OCI-LY7 (cell line): ENCODE results near the gene TMEM229A. TPM values are rescaled to one million over a fixed set of nuclear protein-coding genes. Genes with fewer than 3 reads are reported as not detected.

Source experiments
- BruUV-seq: library from RNA; stranded (reverse); fragments of 400-500 nt; replicated peaks from 2 replicates; lab custom pipeline; 2021; lab: Mats Ljungman, UMichigan
- CTCF ChIA-PET: fragments of 300-600 bp; sonication (Branson Sonifier 250); formaldehyde crosslinking; loops from one replicate; lab custom pipeline; 2022; ENCODE audit warnings: antibody characterized with exemption; ENCODE audit not compliant: unreplicated experiment; lab: Charles Lee
- POLR2A ChIA-PET: fragments of 300-600 bp; sonication (Branson Sonifier 250); formaldehyde crosslinking; loops from one replicate; lab custom pipeline; 2022; ENCODE audit warnings: antibody characterized with exemption; lab: Charles Lee
- DNase-seq: peaks from one replicate; pipeline ENCODE4 v3.0.0-alpha.2; 2015; ENCODE audit warnings: low spot score
- H2AFZ ChIP-seq: fragments of 200-600 bp; sonication (generic), shearing (Covaris generic); 2 replicates; pipeline ENCODE4 v1.6.1; 2014; ENCODE audit warnings: mild to moderate bottlenecking, antibody characterized with exemption, low read length, moderate library complexity
- H3K27ac ChIP-seq: fragments of 200-600 bp; sonication (generic); 2 replicates; pipeline ENCODE4 v1.5.1; 2014; ENCODE audit warnings: mixed run types, low read depth, mild to moderate bottlenecking, moderate library complexity, low read length, inconsistent platforms; ENCODE audit not compliant: poor library complexity, severe bottlenecking
- H3K36me3 ChIP-seq: fragments of 200-600 bp; sonication (generic); 2 replicates; pipeline ENCODE4 v1.6.1; 2014; ENCODE audit warnings: mild to moderate bottlenecking, antibody characterized with exemption, low read length, moderate library complexity, mixed read lengths; ENCODE audit not compliant: insufficient read depth
- H3K4me1 ChIP-seq: fragments of 200-600 bp; sonication (generic); 2 replicates; pipeline ENCODE4 v1.5.1; 2014; ENCODE audit warnings: mild to moderate bottlenecking, low read length; ENCODE audit not compliant: insufficient read depth, poor library complexity, severe bottlenecking
- H3K4me2 ChIP-seq: fragments of 200-600 bp; sonication (generic); 2 replicates; pipeline ENCODE4 v1.6.1; 2014; ENCODE audit warnings: mild to moderate bottlenecking, low read length
- H3K4me3 ChIP-seq: fragments of 200-600 bp; sonication (generic); 2 replicates; pipeline ENCODE4 v1.5.1; 2014; ENCODE audit warnings: mild to moderate bottlenecking, low read depth, low read length; ENCODE audit not compliant: poor library complexity, severe bottlenecking
- H3K79me2 ChIP-seq: fragments of 200-600 bp; sonication (generic); 2 replicates; pipeline ENCODE4 v1.6.1; 2016; ENCODE audit warnings: low read depth, mild to moderate bottlenecking, low read length, moderate library complexity, mixed read lengths; ENCODE audit not compliant: insufficient read depth
- H3K9me2 ChIP-seq: fragments of 200-600 bp; sonication (generic); 2 replicates; pipeline ENCODE4 v1.6.1; 2016; ENCODE audit warnings: mild to moderate bottlenecking, low read length, mixed read lengths; ENCODE audit not compliant: insufficient read depth
- H3K9me3 ChIP-seq: fragments of 200-600 bp; sonication (generic); 2 replicates; pipeline ENCODE4 v1.6.1; 2014; ENCODE audit warnings: mild to moderate bottlenecking, mixed run types, low read length, mixed read lengths
- H4K20me1 ChIP-seq: fragments of 200-600 bp; sonication (generic); 2 replicates; pipeline ENCODE4 v1.6.1; 2014; ENCODE audit warnings: mild to moderate bottlenecking, antibody characterized with exemption, low read length, moderate library complexity, mixed read lengths; ENCODE audit not compliant: insufficient read depth
- EZH2phosphoT487 ChIP-seq: fragments of 200-600 bp; sonication (generic); IDR thresholded peaks from 2 replicates; pipeline ENCODE4 v1.6.1; 2018; ENCODE audit warnings: low read depth, borderline replicate concordance, mild to moderate bottlenecking, mixed run types, antibody characterized with exemption, low read length, moderate library complexity, mixed read lengths
- intact Hi-C: fragments of 100-400 bp; cut with micrococcal nuclease; formaldehyde crosslinking; loops from one replicate; pipeline ENCODE4 v1.10.0; 2022; ENCODE audit not compliant: unreplicated experiment
- total RNA-seq, 2 experiments: library from RNA; depleted of rRNA in 1 of 2; stranded (reverse); fragments of >200 nt in 1 of 2; shearing (Covaris generic) in 1 of 2; gene quantifications; 2 replicates each; pipeline ENCODE4 v1.2.3, GENCODE V29; 2014 to 2022
- TF ChIP-seq, protein P1 (sequence below): fragments of 200-600 bp; sonication (generic); conservative IDR thresholded peaks from 2 replicates; pipeline ENCODE4 v1.5.1; 2014; ENCODE audit warnings: mild to moderate bottlenecking, antibody characterized with exemption, low read length, moderate library complexity, mixed read lengths

TMEM229A gene
- total RNA-seq, 2 experiments from 2014 or later = not detected

DNA sequence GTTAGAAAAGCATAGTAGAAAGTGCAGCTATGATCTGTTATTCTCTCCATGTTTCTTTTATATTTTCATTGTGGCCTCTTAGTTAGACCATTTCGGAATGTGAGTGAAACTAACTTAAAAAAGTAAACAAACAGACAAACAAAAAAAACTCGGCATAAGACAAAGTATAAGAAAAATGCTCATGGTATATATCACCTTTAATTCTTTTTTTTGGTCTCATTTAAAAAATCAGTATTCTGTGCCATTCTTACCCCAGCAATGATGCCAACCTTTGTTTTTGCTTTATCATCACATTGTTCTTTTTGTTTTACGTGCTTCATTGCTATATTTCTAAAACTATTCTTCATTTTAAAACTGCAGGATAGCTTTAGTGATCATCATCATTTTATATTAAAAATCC, 2.8 kb upstream of the TMEM229A start:
- no peak for TF ChIP-seq EZH2phosphoT487
- TF ChIP-seq, protein P1, sequence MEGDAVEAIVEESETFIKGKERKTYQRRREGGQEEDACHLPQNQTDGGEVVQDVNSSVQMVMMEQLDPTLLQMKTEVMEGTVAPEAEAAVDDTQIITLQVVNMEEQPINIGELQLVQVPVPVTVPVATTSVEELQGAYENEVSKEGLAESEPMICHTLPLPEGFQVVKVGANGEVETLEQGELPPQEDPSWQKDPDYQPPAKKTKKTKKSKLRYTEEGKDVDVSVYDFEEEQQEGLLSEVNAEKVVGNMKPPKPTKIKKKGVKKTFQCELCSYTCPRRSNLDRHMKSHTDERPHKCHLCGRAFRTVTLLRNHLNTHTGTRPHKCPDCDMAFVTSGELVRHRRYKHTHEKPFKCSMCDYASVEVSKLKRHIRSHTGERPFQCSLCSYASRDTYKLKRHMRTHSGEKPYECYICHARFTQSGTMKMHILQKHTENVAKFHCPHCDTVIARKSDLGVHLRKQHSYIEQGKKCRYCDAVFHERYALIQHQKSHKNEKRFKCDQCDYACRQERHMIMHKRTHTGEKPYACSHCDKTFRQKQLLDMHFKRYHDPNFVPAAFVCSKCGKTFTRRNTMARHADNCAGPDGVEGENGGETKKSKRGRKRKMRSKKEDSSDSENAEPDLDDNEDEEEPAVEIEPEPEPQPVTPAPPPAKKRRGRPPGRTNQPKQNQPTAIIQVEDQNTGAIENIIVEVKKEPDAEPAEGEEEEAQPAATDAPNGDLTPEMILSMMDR = no peak
- Histone ChIP-seq H3K9me2 (no peaks in the 10 kb centered on the region), H2AFZ (no peak overlapping the region), H4K20me1 (no peaks in the 10 kb centered on the region), H3K79me2 (no peaks in the 10 kb centered on the region), H3K4me1 (no peaks in the 10 kb centered on the region), H3K9me3 (no peaks in the 10 kb centered on the region), H3K27ac (no peak overlapping the region), H3K4me3 (no peak overlapping the region), H3K4me2 (no peak overlapping the region), H3K36me3 (no peaks in the 10 kb centered on the region)
- POLR2A ChIA-PET = no interaction called here
- intact Hi-C loops = no loop called here
- CTCF ChIA-PET = no interaction called here
- BruUV-seq = no TSS peak
- no peak for DNase-seq

DNA sequence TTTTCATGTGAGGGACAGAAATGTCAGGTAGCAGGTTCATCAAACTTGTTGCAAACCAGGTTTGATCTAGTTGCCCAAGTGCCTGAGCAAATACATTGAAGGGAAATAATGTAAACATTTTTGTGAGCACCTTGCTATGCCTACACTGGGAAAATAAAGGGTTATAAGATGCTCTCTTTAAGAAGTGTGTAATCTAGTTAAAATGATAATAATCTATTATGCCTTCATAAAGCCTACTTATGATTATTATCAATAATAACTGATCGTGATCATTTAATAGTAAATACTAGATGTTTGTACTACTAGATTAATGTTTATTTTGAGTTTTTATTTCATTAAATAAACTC, 1.9 kb upstream of the TMEM229A start:
- no peaks in the 10 kb centered on the region for H3K4me1 ChIP-seq

More for the DNA sequence above, 1.9 kb upstream of the TMEM229A start:
- H3K36me3 ChIP-seq = no peaks in the 10 kb centered on the region
- no peak overlapping the region for H2AFZ ChIP-seq
- H3K4me2 ChIP-seq = no peak overlapping the region
- ChIA-PET CTCF (no interaction called here), POLR2A (no interaction called here)
- H3K79me2 ChIP-seq = no peaks in the 10 kb centered on the region
- no peak for TF ChIP-seq EZH2phosphoT487
- TF ChIP-seq, protein P1 = no peak
- intact Hi-C loops = no loop called here
- no TSS peak for BruUV-seq
- H3K27ac ChIP-seq = no peak overlapping the region
- no peaks in the 10 kb centered on the region for H4K20me1 ChIP-seq
- no peaks in the 10 kb centered on the region for H3K9me2 ChIP-seq
- no peak for DNase-seq
- H3K4me3 ChIP-seq = no peak overlapping the region
- H3K9me3 ChIP-seq = no peaks in the 10 kb centered on the region
